ENCODE data around the gene TAS1R1.

Gene TAS1R1

GRCh38 chr1:6612641-6613360 lies 57.7 kb downstream of the TAS1R1 start:
- Histone ChIP-seq H3K9ac (no peak overlapping the region), H3K27me3 (ENCODE audit: control insufficient read depth, insufficient read depth, low read length) (no peaks in the 10 kb centered on the region), H3K4me3 (ENCODE audit: low read depth, low read length) (peak overlapping the region; percentile 90), H3K4me1 (no peaks in the 10 kb centered on the region), H3K4me2 (ENCODE audit: low read length) (peak overlapping the region; percentile 88), H3K27ac (peak overlapping the region; percentile 79), H3K36me3 (ENCODE audit: control insufficient read depth, insufficient read depth, low read length) (no peaks in the 10 kb centered on the region), H3K79me2 (no peaks in the 10 kb centered on the region), H2AFZ (peak overlapping the region; percentile 86), H3K9me3 (ENCODE audit: control insufficient read depth, low read length) (no peaks in the 10 kb centered on the region)
- TF ChIP-seq, protein P1, sequence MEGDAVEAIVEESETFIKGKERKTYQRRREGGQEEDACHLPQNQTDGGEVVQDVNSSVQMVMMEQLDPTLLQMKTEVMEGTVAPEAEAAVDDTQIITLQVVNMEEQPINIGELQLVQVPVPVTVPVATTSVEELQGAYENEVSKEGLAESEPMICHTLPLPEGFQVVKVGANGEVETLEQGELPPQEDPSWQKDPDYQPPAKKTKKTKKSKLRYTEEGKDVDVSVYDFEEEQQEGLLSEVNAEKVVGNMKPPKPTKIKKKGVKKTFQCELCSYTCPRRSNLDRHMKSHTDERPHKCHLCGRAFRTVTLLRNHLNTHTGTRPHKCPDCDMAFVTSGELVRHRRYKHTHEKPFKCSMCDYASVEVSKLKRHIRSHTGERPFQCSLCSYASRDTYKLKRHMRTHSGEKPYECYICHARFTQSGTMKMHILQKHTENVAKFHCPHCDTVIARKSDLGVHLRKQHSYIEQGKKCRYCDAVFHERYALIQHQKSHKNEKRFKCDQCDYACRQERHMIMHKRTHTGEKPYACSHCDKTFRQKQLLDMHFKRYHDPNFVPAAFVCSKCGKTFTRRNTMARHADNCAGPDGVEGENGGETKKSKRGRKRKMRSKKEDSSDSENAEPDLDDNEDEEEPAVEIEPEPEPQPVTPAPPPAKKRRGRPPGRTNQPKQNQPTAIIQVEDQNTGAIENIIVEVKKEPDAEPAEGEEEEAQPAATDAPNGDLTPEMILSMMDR (IDR thresholded peaks at IDR 0.05) = no peak

DNA sequence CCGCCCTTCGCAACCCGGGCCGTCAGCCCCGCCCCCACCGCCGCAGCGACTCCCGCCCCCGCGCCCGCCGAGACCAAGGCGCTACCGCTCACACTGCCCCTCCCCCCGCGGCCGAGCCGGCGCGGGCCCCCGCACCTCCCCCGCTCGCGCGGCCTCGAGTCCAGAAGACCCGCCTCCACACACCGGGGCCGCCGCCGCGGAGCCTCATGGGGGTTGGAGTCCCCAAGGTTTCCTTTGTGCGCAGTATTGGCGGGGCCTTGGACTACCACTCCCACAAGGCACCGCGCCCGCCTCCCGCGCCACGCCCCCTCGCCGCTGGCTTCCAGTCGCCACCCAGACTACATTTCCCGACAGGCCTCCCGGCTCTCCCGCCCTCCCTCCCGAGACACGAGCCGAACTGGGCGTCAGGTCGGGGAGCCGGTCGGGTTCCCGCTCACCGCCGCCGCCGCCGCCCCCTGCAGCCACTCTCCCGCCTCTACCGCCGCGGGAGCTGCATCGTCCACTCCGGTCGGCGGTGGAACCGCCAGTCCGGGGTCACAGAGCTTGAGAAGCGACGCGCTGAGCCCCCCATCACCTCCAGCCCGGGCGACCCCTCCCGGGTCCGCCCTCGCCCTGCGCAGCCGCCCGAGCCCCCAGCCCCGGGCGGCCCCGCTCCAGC lies 58.4 kb downstream of the TAS1R1 start, which contains the start of gene PHF13:
TSS of gene PHF13 (plus strand) at position 371 of the 658 bp plus-strand sequence. CDS start 336 bp downstream, outside the sequence.
- no peaks in the 10 kb centered on the region for H3K4me1 ChIP-seq
- H3K79me2 ChIP-seq = no peaks in the 10 kb centered on the region
- H3K9me3 ChIP-seq (ENCODE audit: control insufficient read depth, low read length) = no peaks in the 10 kb centered on the region
- TF ChIP-seq, protein P1 (IDR thresholded peaks at IDR 0.05) = no peak
- H3K4me3 ChIP-seq (ENCODE audit: low read depth, low read length) = peak within 1 kb of the TSS; percentile 90
- H3K27ac ChIP-seq = peak within 1 kb of the TSS; percentile 79
- H3K9ac ChIP-seq = no peak within 1 kb of the TSS
- H3K36me3 ChIP-seq (ENCODE audit: control insufficient read depth, insufficient read depth, low read length) = no peaks in the 10 kb centered on the region
- peak within 1 kb of the TSS; percentile 86 for H2AFZ ChIP-seq
- H3K4me2 ChIP-seq (ENCODE audit: low read length) = peak within 1 kb of the TSS; percentile 88
- no peaks in the 10 kb centered on the region for H3K27me3 ChIP-seq (ENCODE audit: control insufficient read depth, insufficient read depth, low read length)

DNA sequence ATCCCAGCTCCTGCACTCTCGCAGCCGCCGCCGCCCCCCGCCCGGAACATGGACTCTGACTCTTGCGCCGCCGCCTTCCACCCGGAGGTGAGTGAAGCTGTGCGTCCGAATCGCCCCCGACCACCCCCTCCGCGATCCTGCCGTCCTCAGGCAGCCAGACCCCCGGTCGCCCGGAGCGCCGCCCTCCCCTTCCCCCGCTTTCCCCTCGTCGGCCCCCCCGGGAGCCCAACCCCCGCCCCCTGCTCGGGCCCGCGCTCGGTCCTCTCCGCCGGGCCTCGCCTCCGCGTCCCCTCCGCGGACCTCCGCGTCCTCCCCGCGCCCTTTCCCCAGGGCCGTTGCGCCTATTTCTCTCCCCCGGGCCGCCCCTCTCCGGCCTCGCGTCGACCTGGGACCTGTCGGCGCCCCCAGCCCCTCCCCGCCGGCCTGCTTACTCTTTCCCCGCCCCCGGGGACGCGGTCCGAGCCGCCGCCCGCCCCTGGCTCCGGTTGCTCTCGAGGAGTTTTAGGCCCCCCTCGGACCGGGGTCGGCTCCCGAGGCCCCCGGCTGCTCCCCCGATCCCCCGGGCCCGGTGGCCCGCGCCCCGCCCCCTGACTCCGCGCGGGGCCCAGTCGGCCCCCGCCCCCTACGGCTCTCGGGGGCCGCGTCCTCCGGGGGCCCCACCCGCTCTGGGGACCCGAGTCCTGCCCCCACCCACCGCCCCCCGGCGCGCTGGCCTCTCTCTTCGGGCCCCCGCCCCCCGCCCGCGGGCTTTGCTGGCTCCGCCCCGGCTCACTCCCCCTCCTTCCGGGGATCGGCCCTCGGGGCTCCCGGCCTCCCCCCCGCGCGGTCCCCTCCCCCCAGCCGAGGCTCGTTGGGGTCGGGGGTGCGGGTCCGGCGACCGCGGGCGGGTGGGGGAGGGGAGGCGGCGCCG lies 59.2 kb downstream of the TAS1R1 start:
- H2AFZ ChIP-seq = peak overlapping the region; percentile 64
- H3K27me3 ChIP-seq (ENCODE audit: control insufficient read depth, insufficient read depth, low read length) = no peaks in the 10 kb centered on the region
- H3K9ac ChIP-seq = no peak overlapping the region
- H3K36me3 ChIP-seq (ENCODE audit: control insufficient read depth, insufficient read depth, low read length) = no peaks in the 10 kb centered on the region
- peak overlapping the region; percentile 69 for H3K27ac ChIP-seq
- peak overlapping the region; percentile 73 for H3K4me2 ChIP-seq (ENCODE audit: low read length)
- peak overlapping the region; percentile 90 for H3K4me3 ChIP-seq (ENCODE audit: low read depth, low read length)
- no peaks in the 10 kb centered on the region for H3K79me2 ChIP-seq
- H3K9me3 ChIP-seq (ENCODE audit: control insufficient read depth, low read length) = no peaks in the 10 kb centered on the region
- no peaks in the 10 kb centered on the region for H3K4me1 ChIP-seq
- TF ChIP-seq, protein P1 (IDR thresholded peaks at IDR 0.05) = no peak

- peak overlapping the region; percentile 72 for H3K4me3 ChIP-seq (ENCODE audit: low read depth, low read length)
- peak overlapping the region; percentile 87 for H3K4me2 ChIP-seq (ENCODE audit: low read length)
- H3K9me3 ChIP-seq (ENCODE audit: control insufficient read depth, low read length) = no peaks in the 10 kb centered on the region
- H3K27me3 ChIP-seq (ENCODE audit: control insufficient read depth, insufficient read depth, low read length) = no peaks in the 10 kb centered on the region
- H3K9ac ChIP-seq = no peak overlapping the region
- H3K4me1 ChIP-seq = no peaks in the 10 kb centered on the region
- TF ChIP-seq, protein P1 (IDR thresholded peaks at IDR 0.05) = no peak
- no peaks in the 10 kb centered on the region for H3K79me2 ChIP-seq
- no peak overlapping the region for H3K27ac ChIP-seq
- H2AFZ ChIP-seq = peak overlapping the region; percentile 42
- H3K36me3 ChIP-seq (ENCODE audit: control insufficient read depth, insufficient read depth, low read length) = no peaks in the 10 kb centered on the region
These were observed 60.0 kb downstream of the TAS1R1 start for GRCh38 chr1:6614929-6615785.

All from parathyroid adenoma (tissue), 2 donors.